SU-DHL-6 (cell line): ENCODE data around the gene CMTM7.

Source experiments
- EZH2phosphoT487 ChIP-seq: fragments of 200-600 bp; sonication (generic), shearing (Covaris generic); conservative IDR thresholded peaks from 2 replicates; pipeline ENCODE4 v1.6.1; 2018; ENCODE audit warnings: mild to moderate bottlenecking, antibody characterized with exemption, low read length, moderate library complexity, mixed read lengths
- TF ChIP-seq, protein P1 (sequence below): fragments of 200-600 bp; sonication (generic); IDR thresholded peaks from one replicate; pipeline ENCODE4 v1.5.1; 2017; ENCODE audit warnings: antibody characterized with exemption, mild to moderate bottlenecking, low read length, moderate library complexity; ENCODE audit not compliant: insufficient read depth, poor library complexity, severe bottlenecking

- TF ChIP-seq, protein P1, sequence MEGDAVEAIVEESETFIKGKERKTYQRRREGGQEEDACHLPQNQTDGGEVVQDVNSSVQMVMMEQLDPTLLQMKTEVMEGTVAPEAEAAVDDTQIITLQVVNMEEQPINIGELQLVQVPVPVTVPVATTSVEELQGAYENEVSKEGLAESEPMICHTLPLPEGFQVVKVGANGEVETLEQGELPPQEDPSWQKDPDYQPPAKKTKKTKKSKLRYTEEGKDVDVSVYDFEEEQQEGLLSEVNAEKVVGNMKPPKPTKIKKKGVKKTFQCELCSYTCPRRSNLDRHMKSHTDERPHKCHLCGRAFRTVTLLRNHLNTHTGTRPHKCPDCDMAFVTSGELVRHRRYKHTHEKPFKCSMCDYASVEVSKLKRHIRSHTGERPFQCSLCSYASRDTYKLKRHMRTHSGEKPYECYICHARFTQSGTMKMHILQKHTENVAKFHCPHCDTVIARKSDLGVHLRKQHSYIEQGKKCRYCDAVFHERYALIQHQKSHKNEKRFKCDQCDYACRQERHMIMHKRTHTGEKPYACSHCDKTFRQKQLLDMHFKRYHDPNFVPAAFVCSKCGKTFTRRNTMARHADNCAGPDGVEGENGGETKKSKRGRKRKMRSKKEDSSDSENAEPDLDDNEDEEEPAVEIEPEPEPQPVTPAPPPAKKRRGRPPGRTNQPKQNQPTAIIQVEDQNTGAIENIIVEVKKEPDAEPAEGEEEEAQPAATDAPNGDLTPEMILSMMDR: no peak
- TF ChIP-seq EZH2phosphoT487: no peak
Observed at GRCh38 chr3:32493437-32494414, 102.1 kb downstream of the CMTM7 start.
